HG03442 (cell line): Measurements from ENCODE around the gene LSMEM2.
"Not testable (repeated sequence)": the region's sequence is repeated elsewhere in the genome, so short reads cannot be mapped to it uniquely, and the experiment has no call there.

Experiments used
- ATAC-seq: cut with Tn5 transposase; IDR thresholded peaks from one replicate; pipeline ENCODE4 v1.9.1; 2021; ENCODE audit warnings: mild to moderate bottlenecking, moderate library complexity; ENCODE audit not compliant: unreplicated experiment

LSMEM2 gene

GRCh38 chr3:50297384-50297775, 18.5 kb downstream of the LSMEM2 start:
- no peak for ATAC-seq

- no peak for ATAC-seq
Measured at GRCh38 chr3:50297896-50298725, 19.2 kb downstream of the LSMEM2 start.

GRCh38 chr3:50298836-50299637, 20.1 kb downstream of the LSMEM2 start, which contains the start of the genes HYAL3 and NAA80:
HYAL3 (minus strand) TSS chr3:50299405; CDS start chr3:50295602, 3,803 bp downstream.
NAA80 (minus strand) TSS chr3:50299405; CDS start chr3:50297463, 1,942 bp downstream.
- ATAC-seq, result peak; percentile 78

- ATAC-seq, result no peak
Measured at GRCh38 chr3:50299638-50299928, 20.7 kb downstream of the LSMEM2 start.

GRCh38 chr3:50299929-50300680, 21.2 kb downstream of the LSMEM2 start:
- ATAC-seq, result no peak

- no peak for ATAC-seq
Measured at GRCh38 chr3:50300681-50301254, 21.9 kb downstream of the LSMEM2 start.

GRCh38 chr3:50302095-50303012, 23.5 kb downstream of the LSMEM2 start:
- no peak for ATAC-seq

GRCh38 chr3:50303013-50303815, 24.3 kb downstream of the LSMEM2 start, which contains the start of gene HYAL1:
HYAL1 (minus strand) TSS chr3:50303574; CDS start chr3:50302956, 618 bp downstream.
- ATAC-seq, result no peak

- ATAC-seq, result no peak
Measured at GRCh38 chr3:50304601-50305000, 25.7 kb downstream of the LSMEM2 start.

GRCh38 chr3:50312041-50312440, 33.2 kb downstream of the LSMEM2 start:
- not testable (repeated sequence) for ATAC-seq

- no peak for ATAC-seq
Measured at GRCh38 chr3:50314342-50314741, 35.5 kb downstream of the LSMEM2 start.

- ATAC-seq, result no peak
Measured at GRCh38 chr3:50314816-50315215, 35.9 kb downstream of the LSMEM2 start.

GRCh38 chr3:50316657-50317242, 37.9 kb downstream of the LSMEM2 start:
- ATAC-seq, result no peak

- ATAC-seq, result no peak
Measured at GRCh38 chr3:50317300-50317699, 38.4 kb downstream of the LSMEM2 start.

GRCh38 chr3:50318163-50318562, 39.3 kb downstream of the LSMEM2 start:
- no peak for ATAC-seq

- ATAC-seq, result no peak
Measured at GRCh38 chr3:50318615-50319014, 39.7 kb downstream of the LSMEM2 start.

- ATAC-seq, result no peak
Measured at GRCh38 chr3:50319181-50319893, 40.5 kb downstream of the LSMEM2 start.
